GM18499 (cell line): ENCODE measurements around the gene DNMBP.
"Not testable (repeated sequence)": the region's sequence is repeated elsewhere in the genome, so short reads cannot be mapped to it uniquely, and the experiment has no call there.

Source experiments
- ATAC-seq: cut with Tn5 transposase; IDR thresholded peaks from one replicate; pipeline ENCODE4 v1.9.1; 2021; ENCODE audit warnings: moderate number of reproducible peaks; ENCODE audit not compliant: insufficient read depth, unreplicated experiment

The DNMBP gene

DNA sequence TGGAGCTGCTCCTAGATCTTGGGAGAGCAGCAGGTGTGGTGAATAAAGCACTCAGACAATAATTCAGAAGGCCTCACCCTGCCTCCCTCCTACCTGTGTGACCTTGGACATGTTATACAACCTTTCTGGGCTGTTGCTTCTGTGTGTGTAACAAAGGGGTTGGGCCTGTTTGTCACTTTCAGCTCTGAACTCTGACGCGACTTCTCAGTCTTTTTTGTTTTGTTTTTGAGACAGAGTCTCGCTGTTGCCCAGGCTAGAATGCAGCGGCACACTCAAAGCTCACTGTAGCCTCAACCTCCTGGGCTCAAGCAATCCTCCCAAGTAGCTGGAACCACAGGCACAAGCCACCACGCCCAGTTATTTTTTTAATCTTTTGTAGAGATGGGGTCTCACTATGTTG is 89.3 kb downstream of the DNMBP start:
- no peak for ATAC-seq

DNA sequence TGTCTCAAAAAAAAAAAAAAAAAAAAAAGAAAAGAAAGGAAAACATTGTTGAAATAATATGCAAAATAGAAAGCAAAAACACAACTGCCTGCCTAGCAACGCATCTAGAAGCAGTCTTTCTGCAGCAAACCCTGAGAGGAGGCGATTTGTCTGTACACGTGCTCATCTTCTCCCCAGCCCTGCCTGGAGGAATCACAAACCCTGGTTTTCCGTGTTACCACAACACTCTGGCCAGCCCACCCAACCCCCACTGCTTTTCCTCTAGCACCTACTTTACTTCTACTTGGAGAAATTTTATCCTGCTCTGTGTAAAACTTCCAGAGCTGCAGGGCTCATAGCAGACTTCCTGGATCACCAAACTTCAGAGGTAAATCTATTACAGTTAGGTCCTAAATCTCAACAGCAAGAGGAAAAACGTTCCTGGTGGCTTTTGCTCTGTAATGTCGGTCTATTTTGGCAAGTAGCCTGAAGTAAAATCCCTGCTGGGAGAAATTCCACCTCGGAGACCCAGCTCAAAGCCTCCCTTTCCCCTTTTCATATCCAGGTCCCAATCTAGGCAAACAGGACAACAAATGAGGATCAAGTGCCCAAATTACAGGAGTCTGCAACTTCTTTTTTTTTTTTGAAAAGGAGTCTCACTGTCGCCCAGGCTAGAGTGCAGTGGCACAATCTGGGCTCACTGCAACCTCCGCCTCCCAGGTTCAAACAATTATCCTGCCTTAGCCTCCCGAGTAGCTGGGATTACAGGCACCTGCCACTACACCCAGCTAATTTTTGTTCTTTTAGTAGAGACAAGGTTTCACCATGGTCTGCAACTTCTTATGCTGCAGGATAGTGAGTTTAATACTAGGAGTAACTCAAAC is 91.6 kb downstream of the DNMBP start:
- no peak for ATAC-seq

DNA sequence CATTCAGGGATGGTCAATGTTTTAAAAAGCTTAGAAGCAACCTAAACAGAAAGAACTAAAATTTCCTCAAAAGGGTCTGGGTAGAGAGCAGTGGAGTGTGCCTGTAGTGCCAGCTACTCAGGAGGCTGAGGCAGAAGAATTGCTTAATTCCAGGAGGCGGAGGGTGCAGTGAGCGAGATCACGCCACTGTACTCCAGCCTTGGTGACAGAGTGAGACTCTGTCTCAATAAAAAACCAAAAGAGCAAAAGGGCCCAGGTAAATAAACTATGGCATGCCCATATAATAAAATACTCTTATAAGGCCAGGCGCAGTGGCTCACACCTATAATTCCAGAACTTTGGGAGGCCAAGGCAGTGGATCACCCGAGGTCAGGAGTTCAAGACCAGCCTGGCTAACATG is 93.0 kb downstream of the DNMBP start:
- ATAC-seq = no peak

DNA sequence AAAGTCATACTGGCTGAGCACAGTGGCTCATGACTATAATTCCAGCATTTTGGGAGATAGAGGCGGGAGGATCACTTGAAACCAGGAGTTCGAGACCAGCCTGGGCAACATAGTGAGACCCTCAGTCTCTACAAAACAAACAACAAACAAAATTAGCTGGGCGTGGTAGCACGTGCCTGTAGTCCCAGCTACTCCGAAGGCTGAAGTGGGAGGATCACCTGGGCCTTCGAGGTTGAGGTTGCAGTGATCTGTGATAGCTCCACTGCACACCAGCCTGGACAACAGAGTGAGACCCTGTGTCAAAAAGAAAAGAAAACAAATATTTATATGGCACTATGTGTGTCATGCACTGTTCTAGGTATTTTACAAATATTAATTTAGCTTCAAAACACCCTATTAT is 94.3 kb downstream of the DNMBP start:
- ATAC-seq = no peak

DNA sequence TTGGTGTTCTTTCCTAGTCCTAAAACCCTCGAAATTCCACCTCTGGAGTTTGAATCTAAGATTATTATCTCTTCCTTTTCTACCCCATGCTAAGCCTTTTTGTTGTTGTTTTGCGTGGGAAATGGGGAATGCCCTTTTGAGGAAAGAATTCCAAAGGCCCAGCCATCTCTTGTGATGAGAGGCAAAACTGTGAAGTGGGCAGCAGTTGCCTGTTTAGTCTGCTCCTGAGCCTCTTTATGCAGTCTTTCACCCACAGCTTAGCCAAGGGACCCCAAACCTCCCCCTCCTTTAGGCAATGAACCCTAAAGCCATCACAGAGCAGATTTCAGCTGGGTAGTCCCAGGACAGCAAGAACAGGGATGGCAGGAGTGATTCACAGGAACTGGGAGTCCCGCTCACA is 95.5 kb downstream of the DNMBP start:
- no peak for ATAC-seq

DNA sequence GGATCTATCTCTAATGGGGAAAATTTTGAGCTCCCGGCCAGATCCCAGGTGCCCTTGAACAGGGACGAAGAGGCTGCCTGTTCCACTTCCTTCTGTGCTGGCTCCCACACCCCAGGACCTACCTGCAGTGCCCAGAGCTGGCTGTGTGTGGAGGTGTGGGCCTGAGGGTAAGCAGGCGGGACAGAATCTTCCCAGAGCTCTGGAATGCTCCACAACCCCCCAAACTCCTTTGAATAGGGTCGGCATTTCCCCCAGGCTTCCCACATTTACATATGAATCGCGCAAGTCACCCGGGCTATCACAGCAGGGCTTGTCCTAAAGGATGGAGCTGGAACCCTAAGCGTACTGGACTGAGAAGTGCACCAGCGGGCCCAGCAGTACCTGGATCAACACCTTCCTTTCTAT is 95.9 kb downstream of the DNMBP start:
- no peak for ATAC-seq

DNA sequence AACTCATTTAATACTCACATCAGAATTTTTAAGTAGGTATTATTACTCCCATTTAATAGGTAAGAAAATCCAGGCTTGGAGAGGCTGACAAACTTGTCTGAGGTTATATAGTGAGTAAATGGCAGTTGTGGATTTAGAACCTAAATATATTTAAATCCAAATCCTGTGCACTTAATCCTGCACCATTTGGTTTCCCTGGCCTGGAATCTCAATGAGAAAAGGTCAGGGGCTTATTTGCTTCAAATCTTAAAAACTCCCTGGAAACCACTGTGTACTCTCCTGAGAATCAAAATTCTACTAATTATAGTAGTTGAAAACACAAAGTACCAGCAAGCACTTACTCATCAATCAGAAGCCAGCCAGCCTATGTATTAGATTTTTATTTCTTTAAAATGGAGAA is 97.7 kb downstream of the DNMBP start:
- ATAC-seq = no peak

DNA sequence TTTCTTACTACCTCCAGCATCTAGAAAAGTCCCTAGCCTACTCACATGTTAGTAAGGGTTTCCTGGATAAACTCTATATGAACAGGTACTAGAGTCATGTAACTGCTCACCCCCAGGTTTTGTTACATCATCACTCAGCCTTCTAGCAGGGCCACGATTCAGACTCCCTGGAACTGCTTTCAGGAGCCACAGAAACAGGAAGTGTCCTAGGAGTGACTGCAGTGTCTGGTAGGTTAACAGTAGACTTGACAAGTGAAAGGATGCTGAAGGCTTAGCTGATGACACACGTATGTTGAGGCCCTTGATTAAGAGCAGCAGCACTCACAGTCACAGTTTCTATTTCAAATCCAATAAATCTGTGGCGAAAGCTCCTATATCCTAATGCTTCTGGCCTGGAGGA is 101.2 kb downstream of the DNMBP start:
- no peak for ATAC-seq

DNA sequence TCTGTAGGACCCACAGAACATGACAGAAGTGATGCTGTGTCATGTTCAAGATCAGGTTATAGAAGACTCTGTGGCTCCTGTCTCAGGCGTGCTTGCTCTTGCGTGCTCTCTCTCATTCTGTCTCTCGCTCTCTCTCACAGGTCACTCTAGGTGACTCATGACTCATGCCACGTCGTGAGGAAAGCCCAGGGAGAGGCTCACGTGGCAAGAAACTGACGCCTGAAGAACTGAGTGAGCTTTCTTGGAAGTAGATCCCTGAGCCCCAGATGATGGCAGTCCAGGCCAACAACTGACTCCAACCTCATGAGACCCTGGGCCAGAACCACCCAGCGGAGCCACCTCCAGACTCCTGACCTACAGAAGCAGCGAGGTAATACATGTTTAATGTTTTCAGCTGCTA is 103.3 kb downstream of the DNMBP start:
- no peak for ATAC-seq

DNA sequence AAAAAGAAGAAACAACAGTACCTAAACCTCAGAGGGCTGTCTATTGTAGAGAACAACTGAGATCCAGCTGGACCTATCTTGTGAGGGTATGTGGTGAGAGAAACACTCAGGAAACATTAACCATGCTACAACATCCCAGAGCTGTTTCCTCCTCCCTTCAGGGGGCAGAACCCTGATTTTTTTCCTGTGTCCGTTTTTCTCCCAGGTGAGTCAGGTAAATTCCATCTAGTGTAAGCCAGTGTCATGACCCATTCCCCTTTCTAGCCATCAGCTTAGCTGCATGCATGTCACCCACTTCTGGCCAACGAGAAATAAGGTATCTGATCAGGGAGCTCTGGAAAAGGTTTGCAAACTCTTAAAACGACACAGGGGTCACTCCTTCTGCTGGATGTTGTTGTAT is 103.8 kb downstream of the DNMBP start:
- no peak for ATAC-seq

DNA sequence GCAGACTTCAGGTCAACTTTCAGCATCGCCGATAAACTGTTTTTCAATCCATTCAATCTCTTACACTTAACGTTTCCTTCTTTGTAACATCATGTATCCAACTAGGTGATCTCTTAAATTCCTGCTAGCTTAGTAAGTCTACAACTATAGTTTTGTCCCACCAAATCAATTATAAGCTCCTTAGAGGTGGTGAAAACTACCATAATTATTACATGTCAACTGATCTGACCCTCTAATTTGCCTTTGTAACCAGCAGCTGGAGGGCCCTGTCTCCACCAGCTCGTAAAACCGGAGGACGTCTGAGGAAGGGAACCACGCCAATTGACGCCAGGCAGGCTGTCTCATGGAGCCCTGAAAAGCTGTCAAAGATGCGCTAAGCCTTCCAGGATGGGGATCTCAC is 113.9 kb downstream of the DNMBP start:
- ATAC-seq = no peak

DNA sequence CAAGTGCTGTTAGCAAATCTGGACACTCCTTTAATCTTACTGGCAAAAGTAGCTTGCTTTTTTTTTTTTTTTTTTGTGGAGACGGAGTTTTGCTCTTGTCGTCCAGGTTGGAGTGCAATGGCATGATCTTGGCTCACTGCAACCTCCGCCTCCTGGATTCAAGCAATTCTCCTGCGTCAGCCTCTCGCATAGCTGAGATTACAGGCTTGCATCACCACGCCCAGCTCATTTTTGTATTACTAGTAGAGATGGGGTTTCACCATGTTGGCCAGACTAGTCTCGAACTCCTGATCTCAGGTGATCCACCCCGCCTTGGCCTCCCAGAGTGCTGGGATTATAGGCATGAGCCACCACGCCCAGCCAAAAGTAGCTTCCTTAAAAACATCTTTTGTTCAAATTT is 114.7 kb downstream of the DNMBP start:
- not testable (repeated sequence) for ATAC-seq

DNA sequence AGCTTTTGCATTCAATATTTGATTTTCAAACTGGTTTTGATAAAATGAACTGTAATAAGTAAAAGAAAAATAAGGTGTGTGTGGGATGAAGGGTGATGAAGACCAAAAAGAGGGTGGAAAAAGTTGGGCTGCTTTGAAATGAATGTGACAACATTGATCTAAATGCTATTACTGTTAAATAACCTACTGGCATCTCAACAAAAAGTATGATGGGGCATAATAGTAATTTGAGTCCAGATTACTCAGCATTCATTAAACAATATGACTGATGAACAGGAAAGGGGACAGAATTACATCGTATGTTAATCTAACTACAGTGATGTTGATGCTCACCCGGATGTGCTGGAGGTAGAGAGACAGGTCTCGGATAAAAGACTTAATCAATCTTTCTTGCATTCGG is 115.1 kb downstream of the DNMBP start:
- ATAC-seq = no peak

DNA sequence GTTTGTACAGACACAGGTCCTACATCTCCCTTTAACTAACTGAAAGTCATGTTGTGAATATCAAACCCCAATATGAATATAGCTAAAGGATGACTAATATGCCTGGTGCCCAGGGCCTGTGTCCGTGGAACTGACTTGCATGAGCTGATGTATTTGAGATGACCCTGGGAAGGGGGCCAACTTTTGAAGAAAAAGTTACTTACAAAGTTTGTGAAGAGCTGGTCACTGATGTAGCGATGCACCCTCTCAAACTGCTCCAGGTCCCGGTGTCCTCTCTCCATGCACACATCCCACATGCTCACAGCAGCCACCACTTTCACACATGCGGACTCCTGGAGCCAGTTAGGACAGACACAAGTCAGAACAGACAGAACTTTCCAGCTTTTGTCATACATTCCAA is 121.1 kb downstream of the DNMBP start:
- ATAC-seq = no peak

DNA sequence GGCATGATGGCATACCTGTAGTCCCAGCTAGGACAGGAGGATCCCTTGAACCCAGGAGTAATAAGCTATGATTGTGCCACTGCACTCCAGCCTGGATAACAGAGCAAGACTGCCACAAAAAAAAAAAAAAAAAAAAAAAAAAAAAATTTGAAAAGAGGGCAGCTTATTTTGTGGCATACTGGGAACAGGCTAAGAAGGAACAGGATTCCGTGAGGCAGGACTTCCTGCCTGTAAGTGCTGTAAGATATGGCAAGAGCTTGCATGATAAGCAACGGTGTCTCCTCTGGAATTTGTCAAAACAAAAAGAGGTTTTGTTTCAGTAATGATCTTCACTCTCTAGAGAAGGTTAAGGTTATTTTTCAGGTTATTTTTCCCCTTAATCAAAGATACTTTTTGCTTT is 126.2 kb downstream of the DNMBP start:
- no peak for ATAC-seq

DNA sequence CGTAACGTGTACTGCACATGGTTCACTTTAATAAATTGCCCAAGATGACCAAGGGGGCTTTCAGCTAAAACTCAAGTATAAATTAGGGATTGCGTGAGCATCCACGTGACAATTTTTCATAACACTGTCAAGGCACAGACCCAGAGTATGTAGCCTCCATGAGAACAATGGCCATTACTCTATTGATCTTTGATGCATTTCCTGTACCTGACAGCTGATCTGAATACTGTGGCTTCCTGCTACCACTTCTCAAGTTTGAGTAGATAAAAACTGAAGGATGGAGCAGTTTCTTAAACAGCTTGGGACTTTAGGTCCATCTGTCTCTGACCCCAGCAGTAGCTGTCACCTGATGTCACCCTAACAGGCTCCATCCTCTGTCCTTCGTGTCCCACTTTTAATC is 128.4 kb downstream of the DNMBP start:
- no peak for ATAC-seq

DNA sequence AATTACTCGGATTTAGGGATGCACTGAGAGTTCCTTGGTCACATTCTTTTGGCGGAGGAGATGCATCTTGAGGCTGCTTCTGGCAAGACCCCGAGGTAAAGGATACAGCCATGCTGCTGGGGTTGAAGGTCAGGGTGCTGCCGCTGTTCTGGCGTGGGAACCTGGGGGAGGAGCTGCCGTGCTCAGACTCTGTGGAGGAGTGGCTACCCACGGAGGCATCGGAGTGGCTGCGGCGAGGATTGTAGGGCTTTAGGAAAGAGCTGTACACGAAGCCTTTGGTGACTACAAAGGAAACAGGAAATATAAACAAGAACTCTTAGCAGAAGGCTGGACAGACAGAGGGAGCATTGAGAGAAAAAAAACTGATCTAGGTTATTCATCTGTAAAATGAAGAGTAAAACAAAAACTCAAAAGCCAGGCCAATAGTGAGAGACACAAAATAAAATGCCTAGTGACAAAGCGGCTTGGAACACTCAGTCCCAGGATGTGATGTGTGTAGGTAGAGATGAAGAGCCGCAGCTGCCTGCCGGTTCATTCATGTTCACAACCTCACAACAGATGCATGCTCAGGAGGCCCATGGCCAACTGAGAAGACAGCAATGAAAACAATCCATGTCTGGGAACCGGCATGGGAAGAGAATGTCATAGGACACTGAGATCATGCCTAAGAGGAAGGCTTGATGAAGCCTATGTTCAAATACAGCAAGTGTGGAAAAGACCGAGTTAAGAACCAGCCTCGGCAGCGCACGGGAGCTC is 129.5 kb downstream of the DNMBP start:
- no peak for ATAC-seq

DNA sequence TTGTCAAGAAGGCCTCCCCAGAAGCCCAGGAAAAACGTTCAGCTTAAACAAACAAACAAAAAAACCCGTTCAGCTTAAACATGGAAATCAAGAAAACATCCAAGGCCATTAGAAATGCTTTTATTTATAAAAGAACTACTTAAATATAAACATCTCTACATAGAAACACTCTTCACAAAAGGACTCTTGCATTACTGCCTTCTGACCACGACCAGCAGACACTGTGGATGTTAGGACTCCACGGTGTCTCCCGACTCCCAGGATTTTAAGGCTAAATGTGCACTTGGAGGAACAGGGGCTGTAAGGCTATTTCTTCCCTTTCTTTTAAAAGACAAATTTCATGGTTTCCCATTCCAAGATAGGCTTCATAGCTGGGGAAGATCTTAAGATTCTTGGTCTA is 134.3 kb downstream of the DNMBP start:
- no peak for ATAC-seq

DNA sequence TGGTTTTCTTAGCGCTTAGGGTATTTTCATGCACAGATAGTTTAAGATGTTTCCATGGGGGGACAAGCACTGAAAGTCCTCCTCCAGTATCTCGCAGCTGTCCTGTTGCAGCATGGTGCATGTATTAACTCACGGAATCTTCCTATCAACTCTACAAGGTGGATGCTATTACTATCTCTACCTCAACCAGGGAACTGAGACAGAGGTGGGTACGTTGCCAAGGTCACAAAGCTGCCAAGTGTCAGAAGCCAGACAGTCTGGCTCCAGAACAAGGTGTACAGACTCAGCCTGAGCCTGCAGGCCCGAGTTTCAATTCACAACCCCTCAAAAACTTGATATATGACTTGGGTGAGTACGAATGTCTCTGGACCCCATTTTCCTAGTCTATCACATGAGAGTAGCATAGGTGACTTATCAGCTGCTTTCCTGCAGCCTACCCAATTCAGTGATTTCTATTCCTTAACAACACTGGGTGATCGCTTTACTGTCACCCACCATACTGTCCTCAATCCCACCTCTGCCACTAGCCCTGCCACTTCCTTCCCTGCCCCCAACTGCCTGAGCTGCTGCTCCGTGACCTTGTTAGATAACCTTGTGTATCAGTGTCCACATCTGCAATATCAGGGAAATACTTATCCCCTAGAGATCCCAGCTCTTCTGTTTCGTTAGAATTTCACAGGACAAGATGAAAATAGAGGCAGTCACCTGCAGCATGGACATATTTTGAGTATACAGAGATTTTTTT is 135.2 kb downstream of the DNMBP start:
- no peak for ATAC-seq

DNA sequence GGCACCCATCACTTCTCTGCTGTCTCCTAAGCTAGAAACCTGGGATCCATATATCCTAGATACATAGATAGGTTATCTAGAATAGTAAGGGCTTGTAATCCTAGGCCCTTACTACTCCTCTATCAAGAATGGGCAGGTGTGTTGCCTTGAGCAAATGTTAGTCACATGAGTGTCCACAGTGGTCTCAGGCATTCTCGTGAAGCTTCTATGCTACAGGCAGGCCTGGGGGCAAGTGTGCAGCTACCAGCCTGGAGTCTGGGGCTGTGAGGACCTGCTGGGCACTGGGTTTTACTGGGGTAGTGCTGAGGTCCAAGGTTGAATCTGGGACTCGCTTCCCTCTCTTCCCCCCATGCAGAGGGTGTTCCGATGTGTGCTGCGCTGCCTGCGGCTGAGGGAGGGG is 135.9 kb downstream of the DNMBP start:
- ATAC-seq = no peak
